IPS-20b (cell line): ENCODE measurements around the gene TNFRSF21.
A peak's percentile ranks its signal among the peaks of the same experiment; 100 is the strongest.

ENCODE experiments used
- H3K27ac ChIP-seq: one replicate; pipeline ENCODE4 v1.5.1; 2013; ENCODE audit warnings: low read length
- H3K27me3 ChIP-seq: 2 replicates; pipeline ENCODE4 v1.6.1; 2013; ENCODE audit warnings: mild to moderate bottlenecking, low read length, inconsistent platforms; ENCODE audit not compliant: insufficient read depth
- H3K36me3 ChIP-seq: 2 replicates; pipeline ENCODE4 v1.6.1; 2013; ENCODE audit warnings: low read depth, mild to moderate bottlenecking, inconsistent platforms, low read length, moderate library complexity; ENCODE audit not compliant: insufficient read depth
- H3K4me1 ChIP-seq: 2 replicates; pipeline ENCODE4 v1.6.1; 2013; ENCODE audit warnings: mild to moderate bottlenecking, control low read depth, inconsistent platforms, low read length, moderate library complexity; ENCODE audit not compliant: insufficient read depth
- H3K4me3 ChIP-seq: 2 replicates; pipeline ENCODE4 v1.5.1; 2013; ENCODE audit warnings: mild to moderate bottlenecking, low read length, inconsistent platforms
- H3K9ac ChIP-seq: 2 replicates; pipeline ENCODE4 v1.6.1; 2013; ENCODE audit warnings: low read depth, mild to moderate bottlenecking, inconsistent platforms, low read length, moderate library complexity
- H3K9me3 ChIP-seq: 2 replicates; pipeline ENCODE4 v1.6.1; 2013; ENCODE audit warnings: mild to moderate bottlenecking, low read depth, low read length, inconsistent platforms; ENCODE audit not compliant: insufficient read depth

Gene TNFRSF21

GRCh38 chr6:47309291-47310130 is at the start of gene TNFRSF21:
TNFRSF21 (minus strand) TSS chr6:47309905; CDS start chr6:47309511, 394 bp downstream.
- H3K27ac ChIP-seq = no peak within 1 kb of the TSS
- peaks cover 14% of the 10 kb centered on the region for H3K4me1 ChIP-seq
- peak within 1 kb of the TSS; percentile 84 for H3K9ac ChIP-seq
- H3K36me3 ChIP-seq = no peaks in the 10 kb centered on the region
- H3K27me3 ChIP-seq = no peaks in the 10 kb centered on the region
- peaks cover 4% of the 10 kb centered on the region; the same call in 1 of the 2 replicates for H3K9me3 ChIP-seq
- peak within 1 kb of the TSS; percentile 90 for H3K4me3 ChIP-seq

- H3K36me3 ChIP-seq = no peaks in the 10 kb centered on the region
- H3K9ac ChIP-seq = 0 out of 2 replicates have a peak overlapping the region, but pooled peaks have one; percentile 3
- H3K4me3 ChIP-seq = peak overlapping the region; percentile 17; the same call in 1 of the 2 replicates
- no peaks in the 10 kb centered on the region for H3K9me3 ChIP-seq
- no peaks in the 10 kb centered on the region for H3K27me3 ChIP-seq
- H3K4me1 ChIP-seq = peaks cover 18% of the 10 kb centered on the region
- no peak overlapping the region for H3K27ac ChIP-seq
Observed at GRCh38 chr6:47358440-47359225, 48.9 kb upstream of the TNFRSF21 start.

- no peak overlapping the region for H3K4me3 ChIP-seq
- H3K4me1 ChIP-seq = peaks cover 16% of the 10 kb centered on the region; the same call in 1 of the 2 replicates
- no peaks in the 10 kb centered on the region for H3K27me3 ChIP-seq
- no peak overlapping the region for H3K9ac ChIP-seq
- no peak overlapping the region for H3K27ac ChIP-seq
- no peaks in the 10 kb centered on the region for H3K9me3 ChIP-seq
- H3K36me3 ChIP-seq = no peaks in the 10 kb centered on the region
Observed at GRCh38 chr6:47357827-47358226, 48.1 kb upstream of the TNFRSF21 start.

GRCh38 chr6:47355496-47355895 is 45.8 kb upstream of the TNFRSF21 start:
- H3K27ac ChIP-seq = no peak overlapping the region
- no peaks in the 10 kb centered on the region for H3K27me3 ChIP-seq
- no peaks in the 10 kb centered on the region for H3K36me3 ChIP-seq
- H3K9me3 ChIP-seq = no peaks in the 10 kb centered on the region
- H3K4me3 ChIP-seq = no peak overlapping the region
- peaks cover 16% of the 10 kb centered on the region; the same call in 1 of the 2 replicates for H3K4me1 ChIP-seq
- H3K9ac ChIP-seq = no peak overlapping the region

GRCh38 chr6:47353871-47354270 is 44.2 kb upstream of the TNFRSF21 start:
- H3K4me1 ChIP-seq = peaks cover 10% of the 10 kb centered on the region; the same call in 1 of the 2 replicates

GRCh38 chr6:47352966-47353365 is 43.3 kb upstream of the TNFRSF21 start:
- Histone ChIP-seq H3K36me3 (no peaks in the 10 kb centered on the region), H3K9ac (no peak overlapping the region), H3K4me1 (peaks cover 2% of the 10 kb centered on the region; the same call in 1 of the 2 replicates), H3K4me3 (no peak overlapping the region), H3K27me3 (no peaks in the 10 kb centered on the region), H3K27ac (no peak overlapping the region), H3K9me3 (no peaks in the 10 kb centered on the region)

More at GRCh38 chr6:47353871-47354270, 44.2 kb upstream of the TNFRSF21 start:
- Histone ChIP-seq H3K36me3 (no peaks in the 10 kb centered on the region), H3K4me3 (no peak overlapping the region), H3K9me3 (no peaks in the 10 kb centered on the region), H3K27me3 (no peaks in the 10 kb centered on the region), H3K27ac (no peak overlapping the region), H3K9ac (no peak overlapping the region)

GRCh38 chr6:47352194-47352920 is 42.7 kb upstream of the TNFRSF21 start:
- H3K9ac ChIP-seq = no peak overlapping the region
- no peaks in the 10 kb centered on the region for H3K27me3 ChIP-seq
- H3K4me3 ChIP-seq = no peak overlapping the region
- no peaks in the 10 kb centered on the region for H3K9me3 ChIP-seq
- H3K4me1 ChIP-seq = no peaks in the 10 kb centered on the region
- H3K36me3 ChIP-seq = no peaks in the 10 kb centered on the region
- no peak overlapping the region for H3K27ac ChIP-seq

- Histone ChIP-seq H3K4me1 (no peaks in the 10 kb centered on the region), H3K9me3 (no peaks in the 10 kb centered on the region), H3K27ac (no peak overlapping the region), H3K4me3 (no peak overlapping the region), H3K36me3 (no peaks in the 10 kb centered on the region), H3K9ac (no peak overlapping the region), H3K27me3 (no peaks in the 10 kb centered on the region)
Observed at GRCh38 chr6:47351621-47352020, 41.9 kb upstream of the TNFRSF21 start.

GRCh38 chr6:47349931-47350330 is 40.2 kb upstream of the TNFRSF21 start:
- Histone ChIP-seq H3K9ac (no peak overlapping the region), H3K4me1 (no peaks in the 10 kb centered on the region), H3K27me3 (no peaks in the 10 kb centered on the region)

GRCh38 chr6:47348316-47348863 is 38.7 kb upstream of the TNFRSF21 start:
- Histone ChIP-seq H3K27ac (no peak overlapping the region), H3K4me3 (no peak overlapping the region), H3K9ac (no peak overlapping the region), H3K9me3 (no peaks in the 10 kb centered on the region), H3K36me3 (no peaks in the 10 kb centered on the region), H3K27me3 (no peaks in the 10 kb centered on the region), H3K4me1 (no peaks in the 10 kb centered on the region)

More at GRCh38 chr6:47349931-47350330, 40.2 kb upstream of the TNFRSF21 start:
- H3K27ac ChIP-seq = no peak overlapping the region
- H3K36me3 ChIP-seq = no peaks in the 10 kb centered on the region
- H3K4me3 ChIP-seq = no peak overlapping the region
- H3K9me3 ChIP-seq = no peaks in the 10 kb centered on the region

GRCh38 chr6:47345761-47346160 is 36.1 kb upstream of the TNFRSF21 start:
- Histone ChIP-seq H3K4me3 (no peak overlapping the region), H3K36me3 (no peaks in the 10 kb centered on the region), H3K27ac (no peak overlapping the region), H3K9me3 (no peaks in the 10 kb centered on the region), H3K4me1 (no peaks in the 10 kb centered on the region), H3K27me3 (no peaks in the 10 kb centered on the region), H3K9ac (no peak overlapping the region)
